Measurements from ENCODE around the gene PINK1. TPM values are rescaled to one million over a fixed set of nuclear protein-coding genes. Genes with fewer than 3 reads are reported as not detected.

PINK1 gene
- total RNA-seq, 1 donor: 79.3 TPM

GRCh38 chr1:20593756-20594155 lies 39.5 kb upstream of the PINK1 start:
- Histone ChIP-seq H3K4me3 (ENCODE audit: insufficient read depth, low read length) (no peak overlapping the region), H3K27me3 (ENCODE audit: insufficient read depth, low read length) (no peaks in the 10 kb centered on the region), H3K79me2 (ENCODE audit: insufficient read depth, low read length) (no peaks in the 10 kb centered on the region), H3K4me2 (ENCODE audit: insufficient read depth, low read length) (no peak overlapping the region), H3K36me3 (ENCODE audit: insufficient read depth, low read length) (no peaks in the 10 kb centered on the region), H2AFZ (ENCODE audit: low read length) (no peak overlapping the region), H3K9me3 (ENCODE audit: low read depth, low read length) (no peaks in the 10 kb centered on the region), H3K27ac (ENCODE audit: low read depth, low read length) (no peak overlapping the region), H3K4me1 (ENCODE audit: insufficient read depth, low read length) (peaks cover 20% of the 10 kb centered on the region), H4K20me1 (ENCODE audit: insufficient read depth, low read length) (no peaks in the 10 kb centered on the region)
- DNase-seq (ENCODE audit: insufficient read length, low spot score, missing footprints): no peak
- TF ChIP-seq CTCF (IDR thresholded peaks at IDR 0.05; ENCODE audit: extremely low read depth, low read depth, low read length): no peak

GRCh38 chr1:20594746-20595145 lies 38.5 kb upstream of the PINK1 start:
- TF ChIP-seq CTCF (IDR thresholded peaks at IDR 0.05; ENCODE audit: extremely low read depth, low read depth, low read length): no peak
- Histone ChIP-seq H3K27ac (ENCODE audit: low read depth, low read length) (no peak overlapping the region), H3K4me3 (ENCODE audit: insufficient read depth, low read length) (no peak overlapping the region), H3K79me2 (ENCODE audit: insufficient read depth, low read length) (no peaks in the 10 kb centered on the region), H2AFZ (ENCODE audit: low read length) (no peak overlapping the region), H3K27me3 (ENCODE audit: insufficient read depth, low read length) (no peaks in the 10 kb centered on the region), H3K4me2 (ENCODE audit: insufficient read depth, low read length) (no peak overlapping the region), H4K20me1 (ENCODE audit: insufficient read depth, low read length) (no peaks in the 10 kb centered on the region), H3K36me3 (ENCODE audit: insufficient read depth, low read length) (no peaks in the 10 kb centered on the region), H3K9me3 (ENCODE audit: low read depth, low read length) (no peaks in the 10 kb centered on the region), H3K4me1 (ENCODE audit: insufficient read depth, low read length) (peaks cover 10% of the 10 kb centered on the region)
- peak; percentile 15 for DNase-seq (ENCODE audit: insufficient read length, low spot score, missing footprints)

- no peak for DNase-seq (ENCODE audit: insufficient read length, low spot score, missing footprints)
- no peaks in the 10 kb centered on the region for H4K20me1 ChIP-seq (ENCODE audit: insufficient read depth, low read length)
- H2AFZ ChIP-seq (ENCODE audit: low read length): no peak overlapping the region
- H3K27ac ChIP-seq (ENCODE audit: low read depth, low read length): no peak overlapping the region
- no peaks in the 10 kb centered on the region for H3K27me3 ChIP-seq (ENCODE audit: insufficient read depth, low read length)
- H3K4me2 ChIP-seq (ENCODE audit: insufficient read depth, low read length): no peak overlapping the region
- TF ChIP-seq CTCF (IDR thresholded peaks at IDR 0.05; ENCODE audit: extremely low read depth, low read depth, low read length): no peak
- peaks cover 13% of the 10 kb centered on the region for H3K4me1 ChIP-seq (ENCODE audit: insufficient read depth, low read length)
- H3K79me2 ChIP-seq (ENCODE audit: insufficient read depth, low read length): no peaks in the 10 kb centered on the region
- no peak overlapping the region for H3K4me3 ChIP-seq (ENCODE audit: insufficient read depth, low read length)
- no peaks in the 10 kb centered on the region for H3K36me3 ChIP-seq (ENCODE audit: insufficient read depth, low read length)
- H3K9me3 ChIP-seq (ENCODE audit: low read depth, low read length): no peaks in the 10 kb centered on the region
These were observed 37.2 kb upstream of the PINK1 start for GRCh38 chr1:20596106-20596505.

DNA sequence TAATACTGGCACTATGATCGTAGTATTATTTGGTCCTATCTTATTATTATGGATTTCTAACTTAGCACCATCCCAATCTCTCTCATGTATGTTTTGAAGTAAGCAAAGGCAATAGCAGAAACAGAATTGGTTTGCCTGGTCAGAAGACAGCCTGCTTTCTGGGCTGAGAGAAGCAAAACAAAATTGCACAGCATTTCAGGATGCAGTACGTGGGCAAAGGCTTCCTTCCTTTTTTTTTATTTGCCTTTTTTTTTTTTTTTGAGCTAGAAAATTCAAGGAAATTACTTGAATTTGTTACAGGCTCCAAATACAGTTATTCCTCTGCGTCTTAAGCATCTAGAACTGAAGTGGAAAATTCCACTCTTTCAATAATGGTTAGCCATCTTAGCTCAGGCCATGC lies 35.6 kb upstream of the PINK1 start:
- Histone ChIP-seq H3K79me2 (ENCODE audit: insufficient read depth, low read length) (no peaks in the 10 kb centered on the region), H3K4me2 (ENCODE audit: insufficient read depth, low read length) (no peak overlapping the region), H3K4me1 (ENCODE audit: insufficient read depth, low read length) (peaks cover 26% of the 10 kb centered on the region), H4K20me1 (ENCODE audit: insufficient read depth, low read length) (no peaks in the 10 kb centered on the region), H3K4me3 (ENCODE audit: insufficient read depth, low read length) (no peak overlapping the region), H3K27me3 (ENCODE audit: insufficient read depth, low read length) (no peaks in the 10 kb centered on the region), H3K27ac (ENCODE audit: low read depth, low read length) (no peak overlapping the region), H3K36me3 (ENCODE audit: insufficient read depth, low read length) (no peaks in the 10 kb centered on the region), H3K9me3 (ENCODE audit: low read depth, low read length) (no peaks in the 10 kb centered on the region), H2AFZ (ENCODE audit: low read length) (no peak overlapping the region)
- TF ChIP-seq CTCF (IDR thresholded peaks at IDR 0.05; ENCODE audit: extremely low read depth, low read depth, low read length): no peak
- no peak for DNase-seq (ENCODE audit: insufficient read length, low spot score, missing footprints)

Measured in osteoblast (primary cell).